ENCODE data around the gene HS3ST6.
"Not testable (repeated sequence)": the region's sequence is repeated elsewhere in the genome, so short reads cannot be mapped to it uniquely, and the experiment has no call there.

HS3ST6 gene

GRCh38 chr16:1902547-1903219 is 15.5 kb downstream of the HS3ST6 start:
- no peak; the same call in 2 of the 3 replicates for ATAC-seq

GRCh38 chr16:1900452-1900774 is 17.8 kb downstream of the HS3ST6 start:
- no peak for ATAC-seq
- TF ChIP-seq TSHZ2 (CRISPR knock-in tag; IDR thresholded peaks at IDR 0.05) (no peak), ISL1 (CRISPR knock-in tag; IDR thresholded peaks at IDR 0.05) (no peak), SNAI2 (CRISPR knock-in tag; IDR thresholded peaks at IDR 0.05) (no peak), ARNTL (CRISPR knock-in tag; IDR thresholded peaks at IDR 0.05; ENCODE audit: borderline replicate concordance, low read depth) (no peak), POU6F1 (CRISPR knock-in tag; IDR thresholded peaks at IDR 0.05; ENCODE audit: borderline replicate concordance, low read depth) (no peak), BACH2 (CRISPR knock-in tag; IDR thresholded peaks at IDR 0.05; ENCODE audit: borderline replicate concordance) (no peak), RARB (CRISPR knock-in tag; IDR thresholded peaks at IDR 0.05) (no peak), ZFP30 (CRISPR knock-in tag; IDR thresholded peaks at IDR 0.05) (no peak), GLIS3 (CRISPR knock-in tag; IDR thresholded peaks at IDR 0.05) (no peak), TOX (CRISPR knock-in tag; IDR thresholded peaks at IDR 0.05; ENCODE audit: borderline replicate concordance) (no peak), CSDC2 (CRISPR knock-in tag; IDR thresholded peaks at IDR 0.05) (no peak), ZNF70 (CRISPR knock-in tag; IDR thresholded peaks at IDR 0.05) (no peak), ZC3H10 (CRISPR knock-in tag; IDR thresholded peaks at IDR 0.05) (no peak)

More at GRCh38 chr16:1902547-1903219, 15.5 kb downstream of the HS3ST6 start:
- TF ChIP-seq ZNF565 (CRISPR knock-in tag; conservative IDR thresholded peaks at IDR 0.05; ENCODE audit: low read depth), result no peak
- no peak for TF ChIP-seq ESRRG (CRISPR knock-in tag; IDR thresholded peaks at IDR 0.05)
- no peak for TF ChIP-seq ZFP30 (CRISPR knock-in tag; IDR thresholded peaks at IDR 0.05)
- TF ChIP-seq ARNTL (CRISPR knock-in tag; IDR thresholded peaks at IDR 0.05; ENCODE audit: borderline replicate concordance, low read depth), result no peak
- TF ChIP-seq ISL1 (CRISPR knock-in tag; IDR thresholded peaks at IDR 0.05), result no peak
- no peak for TF ChIP-seq CSRNP3 (CRISPR knock-in tag; IDR thresholded peaks at IDR 0.05)
- TF ChIP-seq RARB (CRISPR knock-in tag; IDR thresholded peaks at IDR 0.05), result no peak
- no peak for TF ChIP-seq OSR1 (CRISPR knock-in tag; IDR thresholded peaks at IDR 0.05)
- TF ChIP-seq TOX (CRISPR knock-in tag; IDR thresholded peaks at IDR 0.05; ENCODE audit: borderline replicate concordance), result no peak
- no peak for TF ChIP-seq GLIS3 (CRISPR knock-in tag; IDR thresholded peaks at IDR 0.05)

GRCh38 chr16:1899641-1900451 is 18.4 kb downstream of the HS3ST6 start:
- no peak for ATAC-seq
- no peak for TF ChIP-seq ZNF8 (CRISPR knock-in tag; IDR thresholded peaks at IDR 0.05)

- ATAC-seq, result not testable (repeated sequence)
These were observed 20.5 kb downstream of the HS3ST6 start for GRCh38 chr16:1897692-1898091.

GRCh38 chr16:1895949-1896675 is 22.1 kb downstream of the HS3ST6 start:
- TF ChIP-seq ARNTL (CRISPR knock-in tag; IDR thresholded peaks at IDR 0.05; ENCODE audit: borderline replicate concordance, low read depth) (no peak), ZNF8 (CRISPR knock-in tag; IDR thresholded peaks at IDR 0.05) (no peak), TSHZ2 (CRISPR knock-in tag; IDR thresholded peaks at IDR 0.05) (no peak), RARB (CRISPR knock-in tag; IDR thresholded peaks at IDR 0.05) (no peak), ZFP3 (CRISPR knock-in tag; IDR thresholded peaks at IDR 0.05) (no peak), GLIS3 (CRISPR knock-in tag; IDR thresholded peaks at IDR 0.05) (no peak), PATZ1 (CRISPR knock-in tag; IDR thresholded peaks at IDR 0.05; ENCODE audit: borderline replicate concordance) (no peak)
- ATAC-seq, result no peak
